GM21423 (cell line): ENCODE measurements around the gene TGM3.

Source experiments
- ATAC-seq: cut with Tn5 transposase; IDR thresholded peaks from one replicate; pipeline ENCODE4 v1.9.1; 2021; ENCODE audit warnings: mild to moderate bottlenecking, moderate library complexity; ENCODE audit not compliant: unreplicated experiment

Gene TGM3

GRCh38 chr20:2373098-2373497, 77.3 kb downstream of the TGM3 start:
- ATAC-seq, result no peak

- no peak for ATAC-seq
Observed at GRCh38 chr20:2374346-2375125, 78.7 kb downstream of the TGM3 start.

- no peak for ATAC-seq
Observed at GRCh38 chr20:2378893-2379292, 83.1 kb downstream of the TGM3 start.

- no peak for ATAC-seq
Observed at GRCh38 chr20:2379511-2380229, 83.9 kb downstream of the TGM3 start.

- no peak for ATAC-seq
Observed at GRCh38 chr20:2380601-2381000, 84.8 kb downstream of the TGM3 start, which contains the start of gene TGM6. TSS of gene TGM6 (plus strand) at chr20:2380901. CDS start at chr20:2380969, 68 bp downstream.

GRCh38 chr20:2381303-2381702, 85.5 kb downstream of the TGM3 start:
- no peak for ATAC-seq

- ATAC-seq, result no peak
Observed at GRCh38 chr20:2382833-2383232, 87.0 kb downstream of the TGM3 start.

- no peak for ATAC-seq
Observed at GRCh38 chr20:2385026-2385425, 89.2 kb downstream of the TGM3 start.

GRCh38 chr20:2385496-2385895, 89.7 kb downstream of the TGM3 start:
- no peak for ATAC-seq

- no peak for ATAC-seq
Observed at GRCh38 chr20:2386516-2387179, 90.8 kb downstream of the TGM3 start.

- no peak for ATAC-seq
Observed at GRCh38 chr20:2387180-2387577, 91.4 kb downstream of the TGM3 start.

GRCh38 chr20:2387580-2387979, 91.8 kb downstream of the TGM3 start:
- no peak for ATAC-seq
